ENCODE measurements around the gene PARN. TPM values are rescaled to one million over a fixed set of nuclear protein-coding genes. Genes with fewer than 3 reads are reported as not detected.

The PARN gene
- polyA plus RNA-seq, 3 donors = 18.4 to 24.4 (median 19.1) TPM

DNA sequence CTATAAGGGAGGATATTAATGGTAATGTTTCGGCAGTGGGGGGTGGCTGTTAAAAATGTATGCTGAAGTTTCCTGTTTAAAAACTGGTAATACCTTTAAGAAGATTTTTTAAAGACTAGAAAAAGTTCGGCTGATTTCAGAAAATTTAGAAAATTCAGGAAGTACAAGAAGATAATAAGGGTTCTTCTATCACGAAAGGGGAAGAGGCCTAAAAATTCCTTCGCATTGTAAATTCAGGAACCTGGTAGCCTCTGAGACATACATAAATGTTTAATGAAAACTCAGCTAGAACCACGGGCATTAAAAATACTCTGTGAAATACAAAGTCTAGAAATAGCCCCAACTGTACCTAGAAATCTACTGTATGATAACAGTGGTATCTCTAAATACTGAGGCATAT, 181.2 kb downstream of the PARN start:
- no peak overlapping the region for H3K4me2 ChIP-seq (replicated peaks; ENCODE audit: extremely low read depth, low read length, poor library complexity, severe bottlenecking)
- no peak overlapping the region for H3K4me3 ChIP-seq (replicated peaks in 1 of 3; ENCODE audit: low read depth in 2 of 3, low read length in 3 of 3)
- H3K27ac ChIP-seq (ENCODE audit: low read depth in 1 of 2, low read length in 2 of 2) = no peak overlapping the region
- TF ChIP-seq, protein P1, sequence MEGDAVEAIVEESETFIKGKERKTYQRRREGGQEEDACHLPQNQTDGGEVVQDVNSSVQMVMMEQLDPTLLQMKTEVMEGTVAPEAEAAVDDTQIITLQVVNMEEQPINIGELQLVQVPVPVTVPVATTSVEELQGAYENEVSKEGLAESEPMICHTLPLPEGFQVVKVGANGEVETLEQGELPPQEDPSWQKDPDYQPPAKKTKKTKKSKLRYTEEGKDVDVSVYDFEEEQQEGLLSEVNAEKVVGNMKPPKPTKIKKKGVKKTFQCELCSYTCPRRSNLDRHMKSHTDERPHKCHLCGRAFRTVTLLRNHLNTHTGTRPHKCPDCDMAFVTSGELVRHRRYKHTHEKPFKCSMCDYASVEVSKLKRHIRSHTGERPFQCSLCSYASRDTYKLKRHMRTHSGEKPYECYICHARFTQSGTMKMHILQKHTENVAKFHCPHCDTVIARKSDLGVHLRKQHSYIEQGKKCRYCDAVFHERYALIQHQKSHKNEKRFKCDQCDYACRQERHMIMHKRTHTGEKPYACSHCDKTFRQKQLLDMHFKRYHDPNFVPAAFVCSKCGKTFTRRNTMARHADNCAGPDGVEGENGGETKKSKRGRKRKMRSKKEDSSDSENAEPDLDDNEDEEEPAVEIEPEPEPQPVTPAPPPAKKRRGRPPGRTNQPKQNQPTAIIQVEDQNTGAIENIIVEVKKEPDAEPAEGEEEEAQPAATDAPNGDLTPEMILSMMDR (IDR thresholded peaks at IDR 0.05) = no peak
- 100% methylated on average over 1 of the region's 5 CpGs for WGBS (ENCODE audit: insufficient coverage)
- H3K9me3 ChIP-seq (replicated peaks in 1 of 2; ENCODE audit: control insufficient read depth in 1 of 2, insufficient read depth in 1 of 2, low read length in 2 of 2) = no peaks in the 10 kb centered on the region
- Mint-ChIP-seq H3K27ac (peak overlapping the region in 6 of 7 donors; percentile 53 to 85 (median 68)), H3K4me3 (peak overlapping the region in 1 of 2 donors; percentile 46), H3K4me1 (peaks cover 12% of the 10 kb centered on the region), H3K9me3 (no peaks in the 10 kb centered on the region), H3K27me3 (ENCODE audit: low read depth in 3 of 3) (no peaks in the 10 kb centered on the region), H3K36me3 (peaks cover 14 to 21% of the 10 kb centered on the region in 2 donors)
- no peaks in the 10 kb centered on the region for H4K20me1 ChIP-seq (ENCODE audit: insufficient read depth, low read length)
- no peak overlapping the region for H3K9ac ChIP-seq (ENCODE audit: insufficient read depth, low read length, poor library complexity, severe bottlenecking)
- H3K36me3 ChIP-seq (replicated peaks in 1 of 2; ENCODE audit: control insufficient read depth in 1 of 2, insufficient read depth in 2 of 2, low read length in 2 of 2) = peaks cover 8 to 20% of the 10 kb centered on the region in 2 donors
- intact Hi-C loops (cut with micrococcal nuclease) = loop anchor here in 1 of 2 donors (5.0 kb wide), 1 partner anchor 48 kb away; no protein-coding TSS in a partner anchor
- H3K4me1 ChIP-seq (ENCODE audit: control insufficient read depth in 1 of 2, insufficient read depth in 2 of 2, low read length in 2 of 2) = peaks cover 3 to 12% of the 10 kb centered on the region in 2 donors
- H2AFZ ChIP-seq (ENCODE audit: insufficient read depth, low read depth, low read length, poor library complexity, severe bottlenecking) = no peak overlapping the region
- no peaks in the 10 kb centered on the region for H3K79me2 ChIP-seq (ENCODE audit: insufficient read depth, low read length)
- H3K27me3 ChIP-seq (ENCODE audit: control insufficient read depth in 2 of 2, insufficient read depth in 2 of 2, low read length in 2 of 2) = no peaks in the 10 kb centered on the region
- DNase-seq = peak; percentile 8 to 38 (median 28)

DNA sequence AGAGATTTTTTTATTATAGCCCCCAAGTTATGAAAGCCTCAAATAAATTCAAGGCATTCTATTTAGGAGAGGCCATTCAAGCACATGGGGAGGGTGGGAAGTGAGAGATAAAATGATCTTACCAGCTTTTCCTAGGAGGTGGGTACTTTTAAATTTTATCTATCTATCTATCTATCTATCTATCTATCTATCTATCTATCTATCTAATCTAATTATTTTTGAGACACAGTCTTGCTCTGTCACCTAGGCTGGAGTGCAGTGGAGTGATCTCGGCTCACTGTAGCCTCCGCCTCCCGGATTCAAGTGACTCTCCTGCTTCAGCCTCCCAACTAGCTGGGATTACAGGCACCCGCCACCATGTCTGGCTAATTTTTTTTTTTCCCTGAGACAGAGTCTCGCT, 182.3 kb downstream of the PARN start:
- intact Hi-C loops (cut with micrococcal nuclease) = loop anchor here in 1 of 2 donors (5.0 kb wide), 1 partner anchor 50 kb away; no protein-coding TSS in a partner anchor

More for the DNA sequence above, 182.3 kb downstream of the PARN start:
- Histone ChIP-seq H2AFZ (ENCODE audit: insufficient read depth, low read depth, low read length, poor library complexity, severe bottlenecking) (no peak overlapping the region), H3K9ac (ENCODE audit: insufficient read depth, low read length, poor library complexity, severe bottlenecking) (no peak overlapping the region), H3K27me3 (ENCODE audit: control insufficient read depth in 2 of 2, insufficient read depth in 2 of 2, low read length in 2 of 2) (no peaks in the 10 kb centered on the region), H4K20me1 (ENCODE audit: insufficient read depth, low read length) (no peaks in the 10 kb centered on the region), H3K4me3 (replicated peaks in 1 of 3; ENCODE audit: low read depth in 2 of 3, low read length in 3 of 3) (no peak overlapping the region), H3K9me3 (replicated peaks in 1 of 2; ENCODE audit: control insufficient read depth in 1 of 2, insufficient read depth in 1 of 2, low read length in 2 of 2) (no peaks in the 10 kb centered on the region), H3K36me3 (replicated peaks in 1 of 2; ENCODE audit: control insufficient read depth in 1 of 2, insufficient read depth in 2 of 2, low read length in 2 of 2) (peaks cover 8 to 25% of the 10 kb centered on the region in 2 donors), H3K79me2 (ENCODE audit: insufficient read depth, low read length) (no peaks in the 10 kb centered on the region), H3K27ac (ENCODE audit: low read depth in 1 of 2, low read length in 2 of 2) (no peak overlapping the region), H3K4me1 (ENCODE audit: control insufficient read depth in 1 of 2, insufficient read depth in 2 of 2, low read length in 2 of 2) (peaks cover 3 to 12% of the 10 kb centered on the region in 2 donors), H3K4me2 (replicated peaks; ENCODE audit: extremely low read depth, low read length, poor library complexity, severe bottlenecking) (no peak overlapping the region)
- Mint-ChIP-seq H3K27ac (peak overlapping the region in 1 of 7 donors; percentile 41), H3K36me3 (peaks cover 14 to 29% of the 10 kb centered on the region in 2 donors), H3K4me1 (peaks cover 12% of the 10 kb centered on the region), H3K27me3 (ENCODE audit: low read depth in 3 of 3) (no peaks in the 10 kb centered on the region), H3K4me3 (no peak overlapping the region), H3K9me3 (no peaks in the 10 kb centered on the region)
- WGBS (ENCODE audit: insufficient coverage) = 100% methylated on average over 5 of the region's 5 CpGs
- TF ChIP-seq, protein P1 (IDR thresholded peaks at IDR 0.05) = no peak
- no peak for DNase-seq

All from CD14-positive monocyte (primary cell).